AG09319 (cell line): ENCODE results near the gene SERINC4.
"Not testable (repeated sequence)": the region's sequence is repeated elsewhere in the genome, so short reads cannot be mapped to it uniquely, and the experiment has no call there.

Experiments used
- DNase-seq: peaks from one replicate; pipeline ENCODE4 v3.0.0-alpha.2; 2010; ENCODE audit warnings: low read depth; ENCODE audit errors: extremely low read depth
- CTCF ChIP-seq: IDR thresholded peaks from 2 replicates; pipeline ENCODE4 v1.5.1; 2011; ENCODE audit warnings: low read depth, mild to moderate bottlenecking, inconsistent platforms, low read length, moderate library complexity

SERINC4 gene

GRCh38 chr15:43799945-43800285, at the start of gene SERINC4:
Gene SERINC4, minus strand, starts transcription at chr15:43800220. Its CDS starts 234 bp downstream, at chr15:43799986.
- TF ChIP-seq CTCF, result no peak

GRCh38 chr15:43845421-43845820, 45.4 kb upstream of the SERINC4 start:
- DNase-seq, result no peak
- TF ChIP-seq CTCF, result no peak

More at GRCh38 chr15:43799945-43800285, at the start of gene SERINC4:
- no peak for DNase-seq

DNA sequence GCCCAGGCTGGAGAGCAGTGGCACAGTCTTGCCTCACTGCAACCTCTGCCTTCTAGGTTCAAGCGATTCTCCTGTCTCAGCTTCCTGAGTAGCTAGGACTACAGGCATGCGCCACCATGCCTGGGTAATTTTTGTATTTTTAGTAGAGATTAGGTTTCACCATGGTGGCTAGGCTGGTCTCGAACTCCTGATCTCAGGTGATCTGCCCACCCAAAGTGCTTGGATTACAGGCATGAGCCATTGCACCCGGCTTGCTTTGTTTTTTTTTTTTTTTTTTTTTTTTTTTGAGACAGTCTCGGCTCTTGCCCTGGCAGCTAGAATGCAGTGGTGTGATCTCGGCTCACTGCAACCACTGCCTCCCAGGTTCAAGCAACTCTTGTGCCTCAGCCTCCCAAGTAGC, 32.5 kb upstream of the SERINC4 start:
- not testable (repeated sequence) for DNase-seq

DNA sequence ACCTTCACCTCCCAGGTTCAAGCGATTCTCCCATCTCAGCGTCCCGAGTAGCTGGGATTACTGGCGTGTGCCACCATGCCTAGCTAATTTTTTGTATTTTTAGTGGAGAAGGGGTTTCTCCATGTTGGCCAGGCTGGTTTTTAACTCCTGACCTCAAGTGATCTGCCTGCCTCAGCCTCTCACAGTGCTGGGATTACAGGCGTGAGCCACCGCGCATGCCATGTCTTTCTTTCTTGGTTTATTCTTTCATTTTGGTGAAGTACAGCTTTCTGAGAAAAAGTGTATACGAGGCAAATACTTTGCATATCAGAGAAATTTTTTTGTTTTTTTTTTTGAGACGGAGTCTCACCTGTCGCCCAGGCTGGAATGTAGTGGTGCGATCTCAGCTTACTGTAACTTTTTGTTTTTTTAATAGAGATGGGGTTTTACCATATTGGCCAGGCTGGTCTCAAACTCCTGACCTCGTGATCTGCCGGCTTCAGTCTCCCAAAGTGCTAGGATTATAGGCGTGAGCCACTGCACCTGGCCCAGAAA, 31.6 kb upstream of the SERINC4 start:
- DNase-seq, result not testable (repeated sequence)

- DNase-seq, result not testable (repeated sequence)
These were observed 30.8 kb upstream of the SERINC4 start for GRCh38 chr15:43830691-43831275.

GRCh38 chr15:43829951-43830540, 30.0 kb upstream of the SERINC4 start:
- not testable (repeated sequence) for DNase-seq

GRCh38 chr15:43828061-43828657, 28.1 kb upstream of the SERINC4 start:
- TF ChIP-seq CTCF, result no peak
- DNase-seq, result no peak

GRCh38 chr15:43826508-43827341, 26.7 kb upstream of the SERINC4 start, which contains the start of gene WDR76:
Gene WDR76, plus strand, starts transcription at chr15:43827002. Its CDS starts 31 bp downstream, at chr15:43827033.
- peak; percentile 52 for DNase-seq
- TF ChIP-seq CTCF, result no peak

GRCh38 chr15:43826029-43826507, 26.0 kb upstream of the SERINC4 start:
- no peak for TF ChIP-seq CTCF
- no peak for DNase-seq

- DNase-seq, result not testable (repeated sequence)
These were observed 25.3 kb upstream of the SERINC4 start for GRCh38 chr15:43825305-43825704.
